GM18519 (cell line): ENCODE results near the gene ILKAP.

ENCODE experiments used
- ATAC-seq: cut with Tn5 transposase; IDR thresholded peaks from one replicate; pipeline ENCODE4 v1.9.1; 2021; ENCODE audit warnings: mild to moderate bottlenecking, moderate library complexity; ENCODE audit not compliant: unreplicated experiment, low FRiP score

The ILKAP gene

GRCh38 chr2:238238311-238238765, 34.8 kb upstream of the ILKAP start:
- no peak for ATAC-seq

- ATAC-seq = no peak
These were observed 34.1 kb upstream of the ILKAP start for GRCh38 chr2:238237431-238238135.

GRCh38 chr2:238236571-238236970, 33.1 kb upstream of the ILKAP start:
- ATAC-seq = no peak

DNA sequence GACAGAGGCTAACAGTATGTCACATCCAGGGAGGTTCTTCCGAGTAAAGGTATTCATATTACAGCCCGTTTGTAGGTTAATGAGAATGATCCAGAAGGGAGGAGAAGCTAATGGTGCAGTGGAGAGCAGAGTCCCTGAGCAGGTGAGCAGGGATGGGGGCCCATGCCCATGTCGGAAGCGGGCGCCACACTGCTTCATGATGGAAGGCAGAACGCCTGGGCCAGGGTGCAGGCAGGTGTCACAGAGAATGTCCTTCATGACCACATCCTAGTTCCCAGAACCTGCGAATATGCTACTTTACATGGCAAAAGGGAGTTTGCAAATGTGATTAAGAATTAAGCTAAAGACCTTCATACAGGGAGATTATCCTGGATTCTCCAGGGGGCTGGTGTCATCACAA, 32.4 kb upstream of the ILKAP start:
- ATAC-seq = no peak

GRCh38 chr2:238235331-238235732, 31.8 kb upstream of the ILKAP start:
- ATAC-seq = no peak

DNA sequence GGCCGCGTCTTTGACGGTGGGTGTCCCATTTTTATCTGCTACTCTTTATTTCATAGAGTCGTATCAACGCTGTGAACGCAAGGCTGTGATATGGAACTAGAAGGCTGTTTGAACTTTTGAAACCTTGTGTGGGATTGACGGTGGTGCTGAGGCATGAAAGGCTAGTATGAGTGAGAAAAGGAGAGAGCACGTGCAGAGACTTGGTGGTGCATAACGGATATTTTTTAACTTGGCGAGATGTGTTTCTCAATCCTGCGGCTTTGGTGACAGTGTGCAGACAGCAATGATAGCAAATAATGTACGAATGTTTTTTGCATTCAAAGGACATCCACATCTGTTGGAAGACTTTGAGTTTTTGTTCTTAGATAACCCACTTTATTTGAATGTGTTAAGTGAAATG, 30.1 kb upstream of the ILKAP start:
- ATAC-seq = no peak

DNA sequence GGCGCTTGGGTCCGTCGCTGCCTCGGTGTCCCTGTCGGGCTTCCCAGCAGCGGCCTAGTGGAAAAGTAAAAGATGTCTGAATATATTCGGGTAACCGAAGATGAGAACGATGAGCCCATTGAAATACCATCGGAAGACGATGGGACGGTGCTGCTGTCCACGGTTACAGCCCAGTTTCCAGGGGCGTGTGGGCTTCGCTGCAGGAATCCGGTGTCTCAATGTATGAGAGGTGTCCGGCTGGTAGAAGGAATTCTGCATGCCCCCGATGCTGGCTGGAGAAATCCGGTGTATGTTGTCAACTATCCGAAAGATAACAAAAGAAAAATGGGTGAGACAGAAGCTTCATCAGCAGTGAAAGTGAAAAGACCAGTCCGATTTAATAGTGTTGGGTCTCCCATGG, 28.3 kb upstream of the ILKAP start:
- no peak for ATAC-seq

DNA sequence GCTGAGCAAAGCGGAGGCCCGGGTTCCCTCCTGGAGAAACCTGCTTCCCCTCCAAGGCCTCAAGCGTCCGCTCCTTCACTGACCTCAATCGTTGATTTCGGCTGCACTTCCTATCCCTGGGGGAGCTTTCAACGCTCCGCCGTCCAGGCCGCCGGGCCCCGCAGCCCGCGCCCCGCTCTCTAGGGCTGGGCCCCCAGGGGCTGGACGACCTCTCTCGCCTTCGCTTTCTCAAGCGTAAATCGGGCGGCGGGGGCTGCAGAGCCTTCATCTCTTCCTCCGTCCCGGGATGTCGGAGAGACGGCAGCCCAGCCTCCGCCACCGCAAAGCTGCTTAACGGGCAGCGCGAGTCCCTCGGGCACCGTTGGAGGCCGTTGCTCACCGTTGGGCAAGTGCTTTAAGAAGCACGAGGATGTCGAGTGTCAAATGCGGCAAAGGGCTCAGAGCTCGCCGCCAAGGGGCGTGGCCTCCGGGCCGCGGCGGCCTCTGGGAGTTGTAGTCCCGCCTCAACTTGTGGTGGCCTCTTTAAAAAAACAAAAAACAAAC, 27.8 kb upstream of the ILKAP start:
- no peak for ATAC-seq

DNA sequence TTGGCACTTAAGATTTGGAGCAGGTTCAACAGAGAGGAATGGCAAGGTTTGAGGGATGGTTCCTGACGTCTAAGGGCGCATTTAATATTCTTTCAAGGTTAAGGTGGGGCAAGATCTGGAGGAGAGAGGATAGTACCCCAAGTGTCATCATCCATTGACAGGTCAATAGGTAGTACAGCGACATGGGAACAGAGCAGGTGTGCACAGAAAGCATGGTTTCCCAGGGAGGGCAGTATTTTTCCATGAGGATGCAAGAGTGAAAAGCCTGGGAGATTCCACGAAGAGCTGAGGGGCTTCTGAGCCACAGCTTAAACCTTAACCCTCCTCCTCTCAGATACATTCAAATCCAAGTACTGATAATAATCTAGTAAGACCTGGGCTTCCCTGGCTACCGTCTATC, 27.2 kb upstream of the ILKAP start:
- no peak for ATAC-seq

- ATAC-seq = no peak
These were observed 25.2 kb upstream of the ILKAP start for GRCh38 chr2:238228700-238229099.

- ATAC-seq = no peak
These were observed 24.1 kb upstream of the ILKAP start for GRCh38 chr2:238227587-238228032.

DNA sequence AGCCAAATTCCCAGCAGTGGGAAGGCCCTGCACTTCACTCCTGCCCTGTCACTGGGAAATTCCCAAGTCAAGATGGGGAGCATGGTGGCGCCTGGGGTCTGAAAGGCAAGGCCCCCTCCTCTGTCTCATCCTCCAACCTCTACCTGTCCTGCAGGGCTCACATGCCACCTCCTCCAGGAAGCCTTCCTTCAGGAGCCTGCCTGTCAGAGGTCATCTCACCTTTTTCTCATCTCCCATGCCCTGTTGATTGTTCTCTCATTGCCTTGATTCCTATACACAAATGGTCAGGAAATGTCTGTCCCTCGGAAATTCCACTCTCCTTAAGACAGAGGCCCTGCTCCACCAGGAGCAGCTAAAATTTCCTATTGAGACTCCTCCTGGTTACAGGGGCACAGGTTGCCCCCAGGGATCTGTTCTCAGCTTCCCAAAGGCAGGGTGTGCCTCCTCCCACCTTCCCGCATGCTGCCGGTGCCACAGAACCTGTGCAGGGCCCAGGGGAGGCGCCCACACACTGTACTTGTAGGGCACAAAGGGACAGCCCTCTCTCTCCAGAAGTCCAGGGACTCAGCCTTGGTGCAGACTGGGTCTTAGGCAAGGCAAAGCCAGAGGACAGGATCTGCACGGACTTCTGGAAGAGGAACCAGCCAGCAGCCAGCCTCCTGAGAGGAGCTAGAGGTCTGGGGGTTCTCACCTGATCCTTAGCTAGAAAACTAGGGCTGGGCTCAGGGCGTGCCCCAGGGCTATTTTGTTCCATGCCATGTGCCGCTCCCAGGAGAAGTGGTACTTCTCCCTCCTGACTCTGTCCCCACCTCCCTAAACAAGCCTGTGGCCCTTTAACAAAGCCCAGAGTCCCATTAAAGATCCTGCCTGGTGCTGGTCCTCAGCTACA, 23.4 kb upstream of the ILKAP start:
- ATAC-seq = no peak

GRCh38 chr2:238225911-238226697, 22.6 kb upstream of the ILKAP start:
- no peak for ATAC-seq

DNA sequence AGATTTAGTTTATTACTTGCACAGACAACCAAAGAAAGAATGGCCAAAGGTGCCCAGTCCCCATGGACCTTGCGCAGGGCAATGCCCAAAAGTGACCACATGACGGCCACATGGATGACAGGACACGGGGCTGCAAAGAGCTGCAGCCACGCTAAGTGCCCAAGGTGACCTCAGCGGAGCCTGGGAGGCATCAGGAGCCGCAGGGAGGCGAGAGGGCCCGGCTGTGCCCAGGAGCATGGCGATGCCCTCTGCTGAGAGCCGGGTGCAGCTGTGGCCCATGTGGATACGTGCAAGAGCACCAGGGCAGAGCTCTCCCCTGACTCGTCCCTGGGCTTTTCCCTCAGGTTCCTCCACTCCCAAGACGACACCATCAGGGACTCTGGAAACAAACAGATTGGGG, 21.6 kb upstream of the ILKAP start:
- no peak for ATAC-seq

DNA sequence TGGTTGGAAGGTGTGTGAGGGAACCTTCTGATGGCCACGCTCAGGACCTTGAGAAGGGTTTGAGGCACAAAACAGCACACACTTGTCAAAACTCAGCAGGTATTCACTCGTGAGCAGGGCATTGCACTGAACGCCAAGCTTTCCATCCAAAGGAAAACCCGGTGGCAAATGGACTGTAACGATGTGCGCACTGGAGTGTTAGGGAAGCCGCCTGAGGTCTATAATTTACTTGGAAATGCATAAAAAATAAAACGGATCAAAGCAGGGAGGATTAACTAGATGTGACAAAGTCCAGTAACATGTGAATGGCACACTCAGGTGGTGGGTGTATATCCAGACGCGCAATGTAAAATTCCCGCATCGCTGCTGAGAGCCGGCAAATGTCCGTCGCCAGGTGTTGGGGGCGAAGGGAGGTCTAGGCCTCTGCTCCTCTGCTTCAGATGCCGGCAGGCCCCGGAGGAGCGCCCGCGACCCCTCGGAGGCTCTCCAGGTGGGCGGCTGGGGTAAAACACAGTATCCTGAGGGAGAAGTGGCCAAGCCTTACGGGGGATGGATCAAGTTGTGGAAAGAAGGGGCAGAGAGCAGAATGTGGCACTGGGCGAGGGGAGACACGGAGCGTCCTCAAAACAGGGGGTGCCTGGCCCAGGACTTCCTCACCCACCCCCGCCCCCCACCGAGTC, 21.0 kb upstream of the ILKAP start:
- ATAC-seq = no peak

- no peak for ATAC-seq
These were observed 17.5 kb upstream of the ILKAP start for GRCh38 chr2:238220892-238221521.

GRCh38 chr2:238220274-238220891, 16.9 kb upstream of the ILKAP start:
- ATAC-seq = no peak

- ATAC-seq = no peak
These were observed 13.2 kb upstream of the ILKAP start for GRCh38 chr2:238216651-238217184.

- no peak for ATAC-seq
These were observed 3.5 kb upstream of the ILKAP start for GRCh38 chr2:238207006-238207405.
